GM12892 (cell line): ENCODE data around the gene TMC4.
A peak's percentile ranks its signal among the peaks of the same experiment; 100 is the strongest.

Source experiments
- DNase-seq: peaks from one replicate; pipeline ENCODE4 v3.0.0; 2011; ENCODE audit not compliant: insufficient read length
- FAIRE-seq: peaks from 2 replicates; lab custom pipeline; 2011; peaks lifted over from hg19 to GRCh38; lab: Jason Lieb, UNC
- POLR2A ChIP-seq: IDR thresholded peaks from 2 replicates; pipeline ENCODE4 v1.6.1; 2011; ENCODE audit warnings: low read depth, low read length, control low read depth
- POLR2AphosphoS5 ChIP-seq: IDR thresholded peaks from 2 replicates; pipeline ENCODE4 v1.6.1; 2011; ENCODE audit warnings: low read depth, low read length, control low read depth
- TAF1 ChIP-seq: IDR thresholded peaks from 2 replicates; pipeline ENCODE4 v1.6.1; 2011; ENCODE audit warnings: low read depth, mild to moderate bottlenecking, control low read depth, low read length, borderline replicate concordance

Gene TMC4

DNA sequence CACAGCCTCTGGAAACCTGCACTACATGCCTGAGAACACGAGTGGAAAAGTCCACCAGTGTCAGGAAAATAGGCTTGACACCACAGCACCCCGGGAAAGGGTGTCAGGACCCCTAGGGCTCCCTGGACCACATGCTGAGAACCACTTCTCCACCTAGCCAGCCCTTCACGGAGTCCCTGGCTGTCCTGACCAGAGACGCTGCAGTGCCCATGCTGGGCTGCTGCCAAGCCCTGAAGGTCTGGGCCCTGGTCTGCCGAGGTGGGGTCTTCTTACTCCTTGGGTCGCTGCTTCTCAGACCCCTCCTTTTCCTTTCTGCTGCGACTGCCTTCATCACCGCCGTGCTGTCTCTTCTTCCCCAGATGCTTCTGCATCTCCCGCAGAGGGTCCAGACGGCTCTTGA lies 16.5 kb downstream of the TMC4 start:
- FAIRE-seq, result no peak
- TF ChIP-seq POLR2AphosphoS5, result no peak
- TF ChIP-seq POLR2A, result no peak
- TF ChIP-seq TAF1, result no peak
- no peak for DNase-seq

DNA sequence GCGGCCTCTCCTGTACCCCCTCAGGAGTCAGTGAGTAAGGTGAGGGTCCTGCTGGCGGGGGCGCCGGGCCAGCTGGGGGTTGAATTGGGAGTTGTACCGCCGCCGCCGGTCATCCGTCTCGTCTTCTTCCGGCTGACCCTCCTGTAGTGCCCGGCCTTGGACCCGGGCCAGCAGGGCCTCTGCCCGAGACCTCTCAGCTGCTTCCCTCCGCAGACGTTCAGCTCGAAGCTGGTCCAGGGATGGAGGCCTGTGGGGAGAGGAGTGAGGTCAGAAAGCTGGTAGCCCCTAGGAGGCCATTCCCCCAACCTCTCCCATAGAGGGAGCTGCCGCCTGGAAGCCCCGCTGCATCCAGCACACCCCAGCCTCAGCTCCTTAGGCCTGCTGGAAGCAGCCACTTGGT lies 17.3 kb downstream of the TMC4 start:
- TF ChIP-seq TAF1 (no peak), POLR2AphosphoS5 (no peak), POLR2A (no peak)
- no peak for DNase-seq
- FAIRE-seq, result no peak

DNA sequence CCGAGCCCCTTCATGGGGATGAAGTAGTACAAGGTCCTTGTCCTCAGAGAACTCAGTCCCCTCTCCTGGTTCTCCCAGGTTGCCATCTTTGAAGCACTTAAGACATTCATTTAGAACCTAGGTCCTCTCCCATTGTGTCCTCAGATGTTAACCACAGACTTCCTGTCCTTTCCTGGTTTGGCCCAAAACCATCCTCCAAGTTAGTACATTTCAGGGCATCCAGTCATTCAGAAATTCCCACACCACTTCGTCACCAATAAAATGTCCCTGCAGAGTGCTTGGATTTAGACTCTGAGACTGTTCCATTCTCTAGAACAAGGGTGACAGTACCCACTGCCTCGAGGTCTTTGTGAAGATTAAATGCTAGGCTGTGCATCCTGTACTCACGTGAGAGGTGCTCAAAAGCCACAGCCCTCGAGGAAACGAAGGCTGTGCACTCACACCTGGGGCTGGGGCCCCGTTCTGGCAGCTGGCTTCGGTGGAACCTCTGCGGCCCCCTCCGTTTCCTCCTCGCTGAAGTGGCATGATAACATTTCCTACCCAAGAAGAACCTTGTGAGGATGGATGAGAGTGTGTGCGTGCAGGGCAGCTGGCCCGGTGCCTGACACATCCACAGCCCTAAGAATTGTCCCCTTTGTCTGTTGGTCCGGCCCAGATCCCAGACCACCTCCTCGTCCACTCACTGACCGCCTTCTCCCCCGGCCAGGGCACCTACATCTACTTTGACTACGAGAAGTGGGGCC lies 18.2 kb downstream of the TMC4 start:
- DNase-seq, result no peak

DNA sequence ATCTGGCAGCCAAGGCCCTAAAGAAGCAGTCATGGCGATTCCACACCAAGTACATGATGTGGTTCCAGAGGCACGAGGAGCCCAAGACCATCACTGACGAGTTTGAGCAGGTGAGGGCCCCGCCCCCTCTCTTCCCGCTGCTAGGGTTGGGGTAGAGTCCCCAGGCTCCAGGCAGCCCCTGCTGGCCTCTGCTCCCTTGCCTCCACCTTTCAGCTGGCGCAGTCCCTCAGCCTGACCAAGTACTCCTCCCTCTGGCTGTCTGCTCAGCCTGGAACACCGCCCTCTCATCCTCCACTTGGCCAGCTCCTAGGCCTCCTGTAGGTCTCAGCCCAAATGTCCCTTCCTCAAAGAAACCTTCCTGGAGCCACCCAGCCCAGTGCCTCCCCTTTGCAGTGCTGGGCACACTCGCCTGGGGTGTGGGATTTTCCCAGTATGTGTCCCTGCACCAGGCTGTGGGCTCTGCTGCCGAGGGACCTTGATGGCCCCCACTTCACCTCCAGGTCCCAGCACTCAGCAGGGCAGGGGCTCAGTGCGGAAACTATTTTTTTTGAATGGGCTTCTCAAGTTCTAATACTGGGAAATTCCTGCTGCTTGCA lies 19.1 kb downstream of the TMC4 start:
- TF ChIP-seq POLR2AphosphoS5, result peak; percentile 23; the same call in 1 of the 2 replicates
- no peak for TF ChIP-seq TAF1
- peak; percentile 43; the same call in 1 of the 2 replicates for TF ChIP-seq POLR2A
- DNase-seq (no peak), FAIRE-seq (no peak)

More for the DNA sequence above, 18.2 kb downstream of the TMC4 start:
- TF ChIP-seq POLR2A (no peak; the same call in 1 of the 2 replicates), POLR2AphosphoS5 (no peak), TAF1 (no peak)
- FAIRE-seq, result no peak

DNA sequence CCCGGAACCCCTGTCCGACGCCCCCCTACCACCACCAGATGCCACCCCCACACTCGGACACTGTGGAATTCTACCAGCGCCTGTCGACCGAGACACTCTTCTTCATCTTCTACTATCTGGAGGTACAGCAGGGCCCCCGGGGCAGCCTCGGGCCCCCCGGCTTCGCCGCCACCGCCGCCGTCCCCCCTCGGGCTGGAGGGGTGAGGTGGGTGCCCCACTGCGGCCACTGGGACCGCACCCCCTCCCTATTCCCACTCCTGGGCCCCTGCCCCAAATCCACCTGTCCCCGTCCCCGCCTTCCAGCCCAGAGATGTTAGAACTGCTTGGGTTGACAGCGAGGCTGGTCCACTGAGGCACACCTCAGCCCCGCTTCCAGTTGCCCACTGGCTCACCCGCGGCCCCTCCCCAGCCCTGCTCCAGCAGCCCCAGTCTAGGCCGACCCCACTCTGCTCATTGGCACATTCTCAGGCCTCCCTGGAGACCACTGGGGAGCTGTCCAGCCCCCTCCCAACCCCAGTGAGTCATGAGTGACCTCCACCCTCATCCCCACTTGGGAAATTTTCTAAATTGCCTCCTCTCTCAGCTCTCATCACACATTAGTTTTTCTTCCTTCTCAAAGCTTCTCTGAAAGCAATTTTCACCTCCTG lies 20.0 kb downstream of the TMC4 start:
- FAIRE-seq (no peak), DNase-seq (no peak)
- TF ChIP-seq TAF1, result no peak
- TF ChIP-seq POLR2A, result no peak; the same call in 1 of the 2 replicates
- no peak for TF ChIP-seq POLR2AphosphoS5

DNA sequence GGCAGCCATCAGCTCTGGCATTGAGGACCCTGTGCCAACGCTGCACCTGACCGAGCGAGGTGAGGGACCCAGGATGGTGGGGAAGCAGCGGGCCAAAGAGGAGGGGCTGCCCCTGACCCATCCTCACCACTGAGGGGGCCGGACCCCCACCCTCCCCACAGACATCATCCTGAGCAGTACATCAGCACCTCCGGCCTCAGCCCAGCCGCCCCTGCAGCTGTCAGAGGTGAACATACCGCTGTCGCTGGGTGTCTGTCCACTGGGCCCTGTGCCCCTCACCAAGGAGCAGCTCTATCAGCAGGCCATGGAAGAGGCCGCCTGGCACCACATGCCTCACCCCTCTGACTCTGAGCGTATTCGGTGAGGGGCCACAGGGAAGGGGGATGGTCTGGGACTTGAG lies 20.7 kb downstream of the TMC4 start:
- TF ChIP-seq POLR2AphosphoS5 (0 out of 2 replicates have a peak, but pooled peaks have one; percentile 36), POLR2A (no peak)
- no peak for DNase-seq
- no peak for FAIRE-seq

DNA sequence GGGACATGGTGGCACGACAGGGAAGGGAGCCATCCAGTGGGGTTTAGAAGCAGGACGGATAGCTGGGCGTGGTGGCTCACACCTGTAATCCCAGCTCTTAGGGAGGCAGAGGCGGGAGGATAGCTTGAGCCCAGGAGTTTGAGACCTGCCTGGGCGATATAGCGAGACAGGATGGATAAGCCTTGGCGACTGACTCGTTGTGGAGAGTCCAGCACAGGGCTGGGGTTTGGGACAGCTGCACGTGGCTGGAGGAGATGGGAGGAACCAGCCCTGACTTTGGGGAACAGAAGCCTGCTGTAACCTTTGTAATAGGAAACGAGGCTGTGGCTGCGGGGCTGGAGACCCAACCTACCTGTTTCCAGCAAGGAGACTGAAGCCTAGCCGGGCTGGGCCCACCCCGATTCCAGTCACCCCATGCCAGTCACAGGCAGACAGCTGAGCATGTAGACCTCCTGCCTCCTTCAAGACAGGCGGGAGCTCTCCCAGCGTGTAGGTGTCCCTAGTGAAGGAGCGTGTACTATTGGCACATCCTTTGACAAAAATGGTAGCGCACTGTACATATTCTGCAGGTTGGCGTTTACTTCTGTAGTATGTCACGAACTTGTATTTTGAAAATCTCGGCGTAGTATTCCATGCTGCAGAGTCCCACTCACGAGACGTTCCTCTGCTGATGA lies 21.5 kb downstream of the TMC4 start:
- DNase-seq, result no peak
- no peak for TF ChIP-seq TAF1
- TF ChIP-seq POLR2AphosphoS5, result no peak
- no peak for TF ChIP-seq POLR2A
- no peak for FAIRE-seq

DNA sequence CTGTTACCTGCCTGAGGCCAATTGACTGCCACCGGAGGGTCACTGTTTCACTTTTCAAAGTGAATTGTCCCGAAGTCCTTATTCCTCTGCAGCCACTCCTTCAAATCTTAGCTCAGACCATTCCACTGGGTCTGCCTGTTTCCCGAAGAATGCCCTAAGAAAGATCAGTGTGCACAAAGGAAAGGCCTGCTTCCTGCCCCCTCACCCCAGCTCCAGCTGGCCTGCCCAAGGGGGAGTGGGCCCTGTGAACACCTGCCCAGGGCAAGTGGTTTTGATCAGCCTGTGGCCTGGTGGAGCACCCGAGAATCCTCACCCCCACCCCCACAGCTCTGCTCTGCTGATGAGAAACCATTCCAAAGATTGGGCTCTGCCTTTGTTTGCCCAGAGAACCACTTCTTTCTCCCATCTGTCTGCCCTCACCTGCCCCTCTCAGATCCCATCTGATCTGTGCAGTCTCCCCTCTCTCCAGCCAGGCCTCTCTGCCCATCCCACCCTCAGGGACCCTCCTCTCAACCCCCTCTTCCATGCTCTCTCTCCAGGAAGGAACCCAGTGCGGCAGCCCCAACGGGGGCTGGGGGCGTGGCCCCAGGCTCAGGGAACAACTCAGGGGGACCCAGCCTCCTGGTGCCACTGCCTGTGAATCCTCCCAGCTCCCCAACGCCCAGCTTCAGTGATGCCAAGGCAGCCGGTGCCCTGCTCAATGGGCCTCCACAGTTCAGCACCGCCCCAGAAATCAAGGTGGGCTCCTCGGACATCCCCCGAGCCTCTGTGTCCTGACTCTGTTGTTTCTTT lies 23.7 kb downstream of the TMC4 start:
- DNase-seq, result no peak
- no peak for TF ChIP-seq POLR2AphosphoS5
- no peak for TF ChIP-seq POLR2A
- TF ChIP-seq TAF1, result no peak
- no peak for FAIRE-seq

DNA sequence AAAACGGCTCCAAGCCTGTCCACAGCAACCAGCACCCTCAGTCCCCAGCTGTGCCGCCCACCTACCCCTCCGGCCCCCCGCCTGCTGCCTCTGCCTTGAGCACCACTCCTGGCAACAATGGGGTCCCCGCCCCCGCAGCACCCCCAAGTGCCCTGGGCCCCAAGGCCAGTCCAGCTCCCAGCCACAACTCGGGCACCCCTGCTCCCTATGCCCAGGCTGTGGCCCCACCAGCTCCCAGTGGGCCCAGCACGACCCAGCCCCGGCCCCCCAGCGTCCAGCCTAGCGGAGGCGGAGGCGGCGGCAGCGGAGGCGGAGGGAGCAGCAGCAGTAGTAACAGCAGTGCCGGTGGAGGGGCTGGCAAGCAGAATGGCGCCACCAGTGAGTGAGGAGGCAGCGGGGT lies 24.8 kb downstream of the TMC4 start:
- no peak for TF ChIP-seq POLR2AphosphoS5
- no peak for TF ChIP-seq POLR2A
- no peak for TF ChIP-seq TAF1

DNA sequence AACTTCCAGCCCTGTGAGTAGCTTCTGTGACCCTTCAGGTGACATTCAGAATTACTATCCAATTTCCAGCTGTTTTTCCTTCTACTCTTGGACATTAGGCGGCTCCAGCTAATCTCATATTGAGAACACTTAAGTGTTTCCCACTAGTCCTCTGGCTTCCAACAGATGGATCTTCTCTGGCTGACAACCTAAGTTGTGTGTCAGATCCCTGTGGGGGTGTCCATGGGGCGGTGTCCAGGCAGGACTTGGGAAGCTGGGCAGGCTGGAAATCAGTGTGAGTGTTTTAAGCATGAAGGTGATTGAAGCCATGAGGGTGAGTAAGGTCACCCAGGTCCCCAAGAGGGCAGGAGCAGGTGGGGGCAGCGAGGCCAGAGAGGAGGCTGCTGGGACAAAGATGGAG lies 25.3 kb downstream of the TMC4 start:
- no peak for TF ChIP-seq POLR2AphosphoS5
- TF ChIP-seq POLR2A, result no peak
- no peak for TF ChIP-seq TAF1
- DNase-seq (no peak), FAIRE-seq (no peak)

More for the DNA sequence above, 24.8 kb downstream of the TMC4 start:
- no peak for DNase-seq
- no peak for FAIRE-seq

DNA sequence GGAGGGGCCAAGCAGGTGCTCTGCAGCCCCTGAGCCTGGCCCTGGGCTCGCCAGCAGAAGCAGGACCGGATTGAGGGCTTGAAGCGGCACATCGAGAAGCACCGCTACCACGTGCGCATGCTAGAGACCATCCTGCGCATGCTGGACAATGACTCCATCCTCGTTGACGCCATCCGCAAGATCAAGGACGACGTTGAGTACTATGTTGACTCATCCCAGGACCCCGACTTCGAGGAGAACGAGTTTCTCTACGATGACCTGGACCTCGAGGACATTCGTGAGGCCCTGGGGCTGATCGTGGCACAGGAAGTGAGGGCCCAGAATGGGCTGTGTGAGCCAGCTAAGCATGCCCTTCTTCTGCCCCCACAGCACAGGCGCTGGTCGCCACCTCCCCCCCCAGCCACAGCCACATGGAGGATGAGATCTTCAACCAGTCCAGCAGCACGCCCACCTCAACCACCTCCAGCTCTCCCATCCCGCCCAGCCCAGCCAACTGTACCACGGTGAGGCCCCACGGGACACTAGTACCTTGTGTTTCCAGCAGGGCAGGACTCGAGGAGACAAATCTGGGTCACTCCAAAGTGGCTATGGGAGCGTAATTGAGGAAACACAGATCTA lies 27.3 kb downstream of the TMC4 start:
- FAIRE-seq, result no peak
- TF ChIP-seq TAF1 (no peak), POLR2AphosphoS5 (no peak)

More for the DNA sequence above, 27.3 kb downstream of the TMC4 start:
- no peak for DNase-seq
